Measurements from ENCODE around the gene TLE7.
A peak's percentile ranks its signal among the peaks of the same experiment; 100 is the strongest.

TLE7 gene

GRCh38 chr16:71448274-71448866, 6.5 kb upstream of the TLE7 start:
- DNase-seq (ENCODE audit: low spot score), result no peak

- DNase-seq (ENCODE audit: low spot score), result no peak
Observed at GRCh38 chr16:71443714-71444113, 1.9 kb upstream of the TLE7 start.

GRCh38 chr16:71441348-71442050, 355 bp downstream of the TLE7 start:
- DNase-seq (ENCODE audit: low spot score), result peak; percentile 26

GRCh38 chr16:71440669-71441347, 1.0 kb downstream of the TLE7 start:
- DNase-seq (ENCODE audit: low spot score), result peak; percentile 57

GRCh38 chr16:71439523-71439922, 2.3 kb downstream of the TLE7 start:
- DNase-seq (ENCODE audit: low spot score), result no peak

- no peak for DNase-seq (ENCODE audit: low spot score)
Observed at GRCh38 chr16:71436473-71436872, 5.4 kb downstream of the TLE7 start.

GRCh38 chr16:71432906-71433305, 8.9 kb downstream of the TLE7 start:
- no peak for DNase-seq (ENCODE audit: low spot score)

GRCh38 chr16:71431991-71432390, 9.9 kb downstream of the TLE7 start:
- no peak for DNase-seq (ENCODE audit: low spot score)

GRCh38 chr16:71431176-71431575, 10.7 kb downstream of the TLE7 start:
- DNase-seq (ENCODE audit: low spot score), result no peak

- DNase-seq (ENCODE audit: low spot score), result no peak
Observed at GRCh38 chr16:71430744-71431143, 11.1 kb downstream of the TLE7 start.

- DNase-seq (ENCODE audit: low spot score), result no peak
Observed at GRCh38 chr16:71429581-71429980, 12.3 kb downstream of the TLE7 start.

GRCh38 chr16:71428883-71429282, 13.0 kb downstream of the TLE7 start:
- DNase-seq (ENCODE audit: low spot score), result no peak

GRCh38 chr16:71428385-71428784, 13.5 kb downstream of the TLE7 start:
- DNase-seq (ENCODE audit: low spot score), result no peak

GRCh38 chr16:71426880-71427615, 14.8 kb downstream of the TLE7 start:
- no peak for DNase-seq (ENCODE audit: low spot score)

- no peak for DNase-seq (ENCODE audit: low spot score)
Observed at GRCh38 chr16:71426069-71426879, 15.6 kb downstream of the TLE7 start.

GRCh38 chr16:71425746-71426068, 16.1 kb downstream of the TLE7 start:
- no peak for DNase-seq (ENCODE audit: low spot score)

GRCh38 chr16:71424626-71425025, 17.2 kb downstream of the TLE7 start:
- no peak for DNase-seq (ENCODE audit: low spot score)

- no peak for DNase-seq (ENCODE audit: low spot score)
Observed at GRCh38 chr16:71423865-71424264, 18.0 kb downstream of the TLE7 start.

- DNase-seq (ENCODE audit: low spot score), result no peak
Observed at GRCh38 chr16:71423016-71423415, 18.8 kb downstream of the TLE7 start.

GRCh38 chr16:71421911-71422310, 19.9 kb downstream of the TLE7 start:
- peak; percentile 53 for DNase-seq (ENCODE audit: low spot score)

GRCh38 chr16:71414038-71414437, 27.8 kb downstream of the TLE7 start:
- no peak for DNase-seq (ENCODE audit: low spot score)

GRCh38 chr16:71413341-71413740, 28.5 kb downstream of the TLE7 start:
- no peak for DNase-seq (ENCODE audit: low spot score)

Data from germinal center (tissue), 1 donor.